Mesendoderm (in vitro differentiated cells): ENCODE data around the gene DNAJB2.
"Not testable (repeated sequence)": the region's sequence is repeated elsewhere in the genome, so short reads cannot be mapped to it uniquely, and the experiment has no call there.

ENCODE experiments used
- DNase-seq: peaks from one replicate; pipeline ENCODE4 v3.0.0; 2013
- H2AK5ac ChIP-seq: 2 replicates; pipeline ENCODE4 v1.6.1; 2013; ENCODE audit warnings: low read length, inconsistent platforms
- H2BK120ac ChIP-seq: 2 replicates; pipeline ENCODE4 v1.6.1; 2013; ENCODE audit warnings: low read depth, mild to moderate bottlenecking, low read length, moderate library complexity, mixed read lengths
- H2BK15ac ChIP-seq: replicated peaks from 2 replicates; pipeline ENCODE4 v1.6.1; 2013; ENCODE audit warnings: low read depth, mild to moderate bottlenecking, moderate library complexity
- H2BK5ac ChIP-seq: 2 replicates; pipeline ENCODE4 v1.6.1; 2013; ENCODE audit warnings: low read length, inconsistent platforms
- H3K18ac ChIP-seq: 2 replicates; pipeline ENCODE4 v1.6.1; 2013; ENCODE audit warnings: mild to moderate bottlenecking, low read length, mixed read lengths
- H3K23ac ChIP-seq: one replicate; pipeline ENCODE4 v1.6.1; 2013; ENCODE audit warnings: low read length
- H3K27ac ChIP-seq: 2 replicates; pipeline ENCODE4 v1.5.1; 2013; ENCODE audit warnings: low read depth, mild to moderate bottlenecking, inconsistent platforms, low read length, moderate library complexity
- H3K27me3 ChIP-seq: 2 replicates; pipeline ENCODE4 v1.6.1; 2013; ENCODE audit warnings: low read length, control low read depth, mild to moderate bottlenecking, inconsistent platforms; ENCODE audit not compliant: insufficient read depth, poor library complexity
- H3K36me3 ChIP-seq: 2 replicates; pipeline ENCODE4 v1.6.1; 2013; ENCODE audit warnings: low read length, inconsistent platforms; ENCODE audit not compliant: control insufficient read depth, insufficient read depth
- H3K4ac ChIP-seq: one replicate; pipeline ENCODE4 v1.6.1; 2013; ENCODE audit warnings: low read depth, mild to moderate bottlenecking, low read length, moderate library complexity
- H3K4me1 ChIP-seq: 2 replicates; pipeline ENCODE4 v1.6.1; 2013; ENCODE audit warnings: low read depth, low read length, inconsistent platforms; ENCODE audit not compliant: control insufficient read depth
- H3K4me2 ChIP-seq: 2 replicates; pipeline ENCODE4 v1.6.1; 2013; ENCODE audit warnings: low read length
- H3K4me3 ChIP-seq: 2 replicates; pipeline ENCODE4 v1.5.1; 2013; ENCODE audit warnings: mild to moderate bottlenecking, low read length
- H3K56ac ChIP-seq: one replicate; pipeline ENCODE4 v1.6.1; 2013; ENCODE audit warnings: low read length
- H3K79me1 ChIP-seq: 2 replicates; pipeline ENCODE4 v1.6.1; 2013; ENCODE audit warnings: low read length, inconsistent platforms
- H3K79me2 ChIP-seq: 2 replicates; pipeline ENCODE4 v1.6.1; 2013; ENCODE audit warnings: mild to moderate bottlenecking, low read length; ENCODE audit not compliant: control insufficient read depth, insufficient read depth
- H3K9ac ChIP-seq: 2 replicates; pipeline ENCODE4 v1.6.1; 2013; ENCODE audit warnings: low read length, inconsistent platforms
- H4K5ac ChIP-seq: one replicate; pipeline ENCODE4 v1.6.1; 2013; ENCODE audit warnings: low read length
- H4K8ac ChIP-seq: one replicate; pipeline ENCODE4 v1.6.1; 2013; ENCODE audit warnings: low read depth, mild to moderate bottlenecking, control low read depth, low read length, moderate library complexity
- WGBS: extraction: QIAGEN DNeasy Blood & Tissue Kit; methylation state at CpG from one replicate; pipeline ENCODE4 v1.1.7; 2013; ENCODE audit warnings: low lambda C conversion rate, missing lambda C conversion rate; ENCODE audit not compliant: insufficient coverage; ENCODE audit errors: extremely low coverage; 5-methylcytosine and 5-hydroxymethylcytosine counted together

Gene DNAJB2

GRCh38 chr2:219252900-219253752 lies 26.0 kb upstream of the DNAJB2 start, which contains the start of gene TUBA4B:
TSS of gene TUBA4B (plus strand) at chr2:219253243. CDS start at chr2:219253408, 165 bp downstream.
- H4K8ac ChIP-seq, result no peak within 1 kb of the TSS
- H3K9ac ChIP-seq, result peak within 1 kb of the TSS; percentile 75
- H3K27ac ChIP-seq, result no peak within 1 kb of the TSS
- peak within 1 kb of the TSS; percentile 34 for H3K18ac ChIP-seq
- no peak within 1 kb of the TSS for H4K5ac ChIP-seq
- WGBS, result no CpG with 5 or more reads among the region's 49 CpGs
- peak; percentile 73 for DNase-seq
- H3K4me1 ChIP-seq, result peaks cover 5% of the 10 kb centered on the region
- H3K23ac ChIP-seq, result peak within 1 kb of the TSS; percentile 80
- H2BK5ac ChIP-seq, result peak within 1 kb of the TSS; percentile 50
- no peaks in the 10 kb centered on the region for H3K36me3 ChIP-seq
- peak within 1 kb of the TSS; percentile 75 for H3K4me2 ChIP-seq
- H2BK120ac ChIP-seq, result no peak within 1 kb of the TSS
- H3K56ac ChIP-seq, result peak within 1 kb of the TSS; percentile 87
- peak within 1 kb of the TSS; percentile 10 for H3K4me3 ChIP-seq
- no peak within 1 kb of the TSS for H2AK5ac ChIP-seq
- peak within 1 kb of the TSS; percentile 5 for H3K4ac ChIP-seq
- peaks cover 2% of the 10 kb centered on the region for H3K79me1 ChIP-seq
- no peak within 1 kb of the TSS for H2BK15ac ChIP-seq
- peaks cover 2% of the 10 kb centered on the region for H3K79me2 ChIP-seq
- H3K27me3 ChIP-seq, result peaks cover 16% of the 10 kb centered on the region

DNA sequence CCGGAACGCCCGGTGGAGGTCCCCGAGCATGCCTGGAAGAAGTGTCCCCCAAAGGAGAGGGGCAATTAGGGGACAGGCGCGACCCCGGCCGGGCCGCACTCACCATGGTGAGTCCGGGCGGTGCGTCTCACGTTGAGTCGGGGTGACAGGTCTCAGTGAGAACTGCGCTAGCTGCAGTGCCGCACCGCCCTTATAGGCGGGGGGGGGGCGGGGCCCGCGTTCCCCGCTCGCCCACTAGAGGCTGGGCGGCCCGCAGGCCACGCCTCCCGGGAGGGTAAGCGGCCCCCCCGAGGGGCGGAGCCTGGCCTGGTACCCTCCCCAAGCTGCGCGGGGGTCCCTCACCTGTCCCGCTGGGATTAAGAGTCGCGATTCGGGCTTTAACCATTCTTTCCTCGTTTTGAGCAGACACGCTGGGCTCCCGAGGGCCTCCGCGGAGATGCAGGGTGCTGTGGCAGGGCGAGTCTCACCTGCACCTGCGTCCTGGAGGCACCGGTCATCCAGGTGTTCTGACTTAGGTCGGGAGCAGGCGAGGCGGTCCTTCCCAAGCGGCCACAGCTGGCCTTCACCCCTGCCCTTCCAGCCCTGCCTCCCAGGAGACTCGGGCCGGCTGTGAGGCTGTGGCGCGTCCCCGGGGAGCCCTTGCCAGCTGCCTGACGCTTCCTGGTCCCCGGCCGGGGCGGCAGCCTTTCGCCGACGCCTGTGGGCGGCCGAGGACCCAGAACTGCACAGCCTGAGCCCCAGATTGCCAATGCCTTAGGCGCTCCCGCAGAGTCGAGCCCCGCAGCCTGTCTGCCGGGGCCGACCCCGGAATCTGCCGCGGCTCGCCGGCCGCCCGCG lies 25.2 kb upstream of the DNAJB2 start, which contains the start of gene TUBA4A:
TSS of gene TUBA4A (minus strand) at position 166 of the 837 bp plus-strand sequence. CDS start at position 106, 60 bp downstream.
- Histone ChIP-seq H2BK15ac (no peak within 1 kb of the TSS), H3K36me3 (no peaks in the 10 kb centered on the region), H3K4me2 (peak within 1 kb of the TSS; percentile 75), H3K4me1 (peaks cover 5% of the 10 kb centered on the region), H3K27ac (no peak within 1 kb of the TSS), H4K5ac (no peak within 1 kb of the TSS), H3K4me3 (peak within 1 kb of the TSS; percentile 10), H3K27me3 (peaks cover 16% of the 10 kb centered on the region), H3K79me1 (peaks cover 2% of the 10 kb centered on the region), H3K56ac (peak within 1 kb of the TSS; percentile 87), H2BK120ac (no peak within 1 kb of the TSS), H3K79me2 (peaks cover 2% of the 10 kb centered on the region), H3K18ac (peak within 1 kb of the TSS; percentile 34), H2BK5ac (no peak within 1 kb of the TSS), H3K4ac (peak within 1 kb of the TSS; percentile 5), H3K23ac (no peak within 1 kb of the TSS), H3K9ac (peak within 1 kb of the TSS; percentile 75), H4K8ac (no peak within 1 kb of the TSS), H2AK5ac (no peak within 1 kb of the TSS)
- DNase-seq, result peak; percentile 81
- no CpG with 5 or more reads among the region's 76 CpGs for WGBS

GRCh38 chr2:219254590-219255201 lies 24.5 kb upstream of the DNAJB2 start:
- H3K4me1 ChIP-seq, result peaks cover 5% of the 10 kb centered on the region
- no peak for DNase-seq
- no peak overlapping the region for H2BK15ac ChIP-seq

DNA sequence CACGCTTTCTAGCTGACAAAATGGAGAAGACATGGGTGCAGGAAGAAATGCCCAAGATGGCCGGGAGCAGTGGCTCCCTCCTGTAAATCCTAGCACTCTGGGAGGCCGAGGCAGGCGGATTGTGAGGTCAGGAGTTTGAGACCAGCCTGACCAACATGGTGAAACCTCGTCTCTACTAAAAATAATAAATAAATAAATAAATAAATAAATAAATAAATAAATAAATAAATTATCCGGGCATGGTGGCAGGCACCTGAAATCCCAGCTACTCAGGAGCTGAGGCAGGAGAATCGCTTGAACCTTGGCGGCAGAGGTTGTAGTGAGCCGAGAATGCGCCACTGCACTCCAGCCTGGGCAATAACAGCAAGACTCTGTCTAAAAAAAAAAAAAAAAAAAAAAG lies 20.2 kb upstream of the DNAJB2 start:
- H3K4me2 ChIP-seq, H3K9ac ChIP-seq, H3K56ac ChIP-seq, H3K79me1 ChIP-seq, H3K18ac ChIP-seq, H3K27ac ChIP-seq, H2AK5ac ChIP-seq, H3K4me3 ChIP-seq, H3K23ac ChIP-seq, H2BK120ac ChIP-seq, H4K8ac ChIP-seq, H3K36me3 ChIP-seq, H2BK15ac ChIP-seq, DNase-seq, H3K79me2 ChIP-seq, H3K4me1 ChIP-seq, H3K4ac ChIP-seq, H4K5ac ChIP-seq, H2BK5ac ChIP-seq: not testable (repeated sequence)
- peaks cover 16% of the 10 kb centered on the region for H3K27me3 ChIP-seq
- no CpG with 5 or more reads among the region's 10 CpGs for WGBS

More at GRCh38 chr2:219254590-219255201, 24.5 kb upstream of the DNAJB2 start:
- H3K4ac ChIP-seq, result no peak overlapping the region
- no peak overlapping the region for H2BK5ac ChIP-seq
- no peaks in the 10 kb centered on the region for H3K36me3 ChIP-seq
- H4K5ac ChIP-seq, result no peak overlapping the region
- H3K79me1 ChIP-seq, result peaks cover 2% of the 10 kb centered on the region
- H2BK120ac ChIP-seq, result no peak overlapping the region
- H3K27me3 ChIP-seq, result peaks cover 16% of the 10 kb centered on the region
- H3K23ac ChIP-seq, result no peak overlapping the region
- no peak overlapping the region for H4K8ac ChIP-seq
- H3K56ac ChIP-seq, result no peak overlapping the region
- H2AK5ac ChIP-seq, result no peak overlapping the region
- no peak overlapping the region for H3K9ac ChIP-seq
- no peak overlapping the region for H3K4me2 ChIP-seq
- no peak overlapping the region for H3K4me3 ChIP-seq
- no CpG with 5 or more reads among the region's 12 CpGs for WGBS
- H3K27ac ChIP-seq, result no peak overlapping the region
- no peak overlapping the region for H3K18ac ChIP-seq
- peaks cover 2% of the 10 kb centered on the region for H3K79me2 ChIP-seq

DNA sequence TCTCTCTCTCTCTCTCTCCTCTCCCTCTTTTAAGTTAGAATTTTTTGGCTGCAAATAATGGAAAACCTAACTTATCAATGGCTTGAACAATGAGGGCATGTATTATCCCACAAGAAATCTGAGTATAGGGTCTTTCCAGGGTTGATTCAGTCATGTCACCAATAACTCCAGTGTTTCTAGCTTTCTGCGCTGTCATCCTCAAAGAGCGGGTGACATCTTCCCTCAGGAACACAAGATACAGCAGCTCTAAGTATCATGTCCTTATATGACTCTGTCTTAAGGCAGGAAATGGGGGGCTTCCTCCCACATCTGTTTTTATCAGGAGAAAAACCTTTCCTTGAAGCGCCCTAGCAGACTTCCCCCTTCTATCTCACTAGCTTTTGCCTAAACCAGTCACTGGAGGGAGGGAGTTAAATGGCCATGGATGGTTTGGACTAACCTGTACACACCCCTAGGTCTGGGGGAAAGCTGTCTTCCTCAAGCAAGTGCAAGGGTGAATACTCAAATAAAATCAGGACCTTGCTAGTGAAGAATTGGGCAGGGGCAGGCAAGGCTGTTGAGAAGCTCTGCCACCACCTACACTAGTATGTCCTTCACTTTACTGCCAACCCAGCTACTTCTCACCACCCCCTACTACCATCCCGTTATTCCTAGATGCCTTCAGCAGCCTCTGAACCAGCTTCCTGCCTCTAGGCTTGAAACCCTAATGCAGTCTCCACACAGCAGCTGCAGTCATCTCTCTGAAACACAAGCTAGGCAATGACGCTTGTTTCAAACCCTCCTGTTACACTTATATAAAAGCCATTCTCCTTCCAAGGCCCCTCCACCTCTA lies 17.9 kb upstream of the DNAJB2 start:
- Histone ChIP-seq H3K27ac (no peak overlapping the region), H4K8ac (no peak overlapping the region), H3K79me2 (no peaks in the 10 kb centered on the region), H3K4me2 (no peak overlapping the region), H3K4me1 (no peaks in the 10 kb centered on the region), H4K5ac (no peak overlapping the region), H2AK5ac (no peak overlapping the region), H3K36me3 (no peaks in the 10 kb centered on the region), H3K18ac (no peak overlapping the region), H3K56ac (no peak overlapping the region), H3K23ac (no peak overlapping the region), H3K4ac (no peak overlapping the region), H3K4me3 (no peak overlapping the region), H3K79me1 (no peaks in the 10 kb centered on the region), H2BK120ac (no peak overlapping the region), H3K9ac (no peak overlapping the region), H2BK15ac (no peak overlapping the region), H3K27me3 (peaks cover under 1% of the 10 kb centered on the region), H2BK5ac (no peak overlapping the region)
- WGBS, result no CpG with 5 or more reads among the region's 5 CpGs
- no peak for DNase-seq
